ENCODE data around the gene EFS.
"Not testable (repeated sequence)": the region's sequence is repeated elsewhere in the genome, so short reads cannot be mapped to it uniquely, and the experiment has no call there.

- TF ChIP-seq, protein P1, sequence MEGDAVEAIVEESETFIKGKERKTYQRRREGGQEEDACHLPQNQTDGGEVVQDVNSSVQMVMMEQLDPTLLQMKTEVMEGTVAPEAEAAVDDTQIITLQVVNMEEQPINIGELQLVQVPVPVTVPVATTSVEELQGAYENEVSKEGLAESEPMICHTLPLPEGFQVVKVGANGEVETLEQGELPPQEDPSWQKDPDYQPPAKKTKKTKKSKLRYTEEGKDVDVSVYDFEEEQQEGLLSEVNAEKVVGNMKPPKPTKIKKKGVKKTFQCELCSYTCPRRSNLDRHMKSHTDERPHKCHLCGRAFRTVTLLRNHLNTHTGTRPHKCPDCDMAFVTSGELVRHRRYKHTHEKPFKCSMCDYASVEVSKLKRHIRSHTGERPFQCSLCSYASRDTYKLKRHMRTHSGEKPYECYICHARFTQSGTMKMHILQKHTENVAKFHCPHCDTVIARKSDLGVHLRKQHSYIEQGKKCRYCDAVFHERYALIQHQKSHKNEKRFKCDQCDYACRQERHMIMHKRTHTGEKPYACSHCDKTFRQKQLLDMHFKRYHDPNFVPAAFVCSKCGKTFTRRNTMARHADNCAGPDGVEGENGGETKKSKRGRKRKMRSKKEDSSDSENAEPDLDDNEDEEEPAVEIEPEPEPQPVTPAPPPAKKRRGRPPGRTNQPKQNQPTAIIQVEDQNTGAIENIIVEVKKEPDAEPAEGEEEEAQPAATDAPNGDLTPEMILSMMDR (IDR thresholded peaks at IDR 0.05), result not testable (repeated sequence)
- TF ChIP-seq EZH2 (IDR thresholded peaks at IDR 0.05; ENCODE audit: borderline replicate concordance, insufficient read depth, low read depth, low read length, poor library complexity, severe bottlenecking), result not testable (repeated sequence)
Observed at GRCh38 chr14:23386266-23386657, 21.3 kb upstream of the EFS start.

Data from B cell (primary cell).